Activated naive CD4-positive, alpha-beta T cell (primary cell): ENCODE data around the gene DOK7.
A peak's percentile ranks its signal among the peaks of the same experiment; 100 is the strongest.

Experiments used
- DNase-seq, 4 experiments: peaks; one replicate each; lab custom pipeline; 2025; lab: John Stamatoyannopoulos, UW

DOK7 gene

DNA sequence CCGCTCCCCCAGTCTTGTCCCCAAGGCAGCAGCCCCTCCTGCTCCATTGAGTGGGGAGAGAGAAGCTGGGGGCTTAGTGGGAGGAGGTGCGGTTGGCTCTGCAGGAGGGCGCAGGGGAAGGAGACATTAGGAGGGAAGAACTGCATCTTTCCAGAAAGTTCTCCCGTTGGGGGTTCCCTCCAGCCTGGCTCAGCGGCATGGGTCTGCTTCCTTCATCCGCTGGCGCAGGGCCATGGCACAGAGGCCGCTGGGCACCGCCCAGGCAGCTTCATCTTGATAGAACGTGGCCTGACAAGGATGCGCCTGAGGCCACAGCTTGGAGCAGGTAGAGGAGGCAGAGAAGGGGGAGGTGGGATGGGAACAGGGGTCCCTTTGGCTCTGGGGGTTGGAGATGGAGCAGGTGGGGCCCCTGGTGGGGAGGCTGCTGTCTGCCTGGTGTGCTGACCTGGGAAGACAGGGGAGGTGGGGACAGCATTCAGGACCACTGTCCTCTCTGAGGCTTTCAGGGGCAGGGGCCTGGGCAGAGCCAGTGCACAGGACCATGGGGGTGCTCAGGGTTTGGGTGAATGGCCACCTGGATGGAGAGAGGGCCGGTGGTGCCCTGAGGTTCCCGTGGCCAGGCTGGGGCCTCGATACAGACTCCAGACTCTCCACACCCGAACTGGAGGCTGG lies 12.1 kb downstream of the DOK7 start:
- no peak for DNase-seq

DNA sequence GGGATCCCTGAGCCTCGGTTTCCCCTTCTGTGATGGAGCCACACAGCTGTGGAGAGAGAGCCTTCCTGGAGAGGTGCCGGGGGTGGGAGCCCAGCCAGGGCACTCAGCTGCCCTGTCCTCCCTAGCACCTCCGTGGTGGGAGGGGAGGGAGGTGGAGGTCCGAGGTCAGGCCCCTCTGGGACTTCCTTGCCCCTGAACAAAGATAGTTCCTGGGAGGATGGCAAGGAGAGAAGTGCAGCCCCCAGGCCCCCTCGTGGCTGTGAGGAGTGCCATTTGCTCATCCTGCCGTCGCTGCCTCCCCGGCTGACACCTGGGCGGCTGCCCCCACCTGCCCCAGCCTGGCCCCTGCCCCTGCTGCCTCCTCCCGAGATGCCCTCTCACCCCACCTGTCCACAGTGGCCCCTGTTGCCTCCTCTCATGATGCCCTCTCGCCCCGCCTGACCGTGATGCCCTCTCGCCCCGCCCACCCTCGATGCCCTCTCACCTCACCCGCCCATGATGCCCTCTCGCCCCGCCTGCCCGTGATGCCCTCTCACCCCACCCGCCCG lies 12.7 kb downstream of the DOK7 start:
- no peak for DNase-seq

DNA sequence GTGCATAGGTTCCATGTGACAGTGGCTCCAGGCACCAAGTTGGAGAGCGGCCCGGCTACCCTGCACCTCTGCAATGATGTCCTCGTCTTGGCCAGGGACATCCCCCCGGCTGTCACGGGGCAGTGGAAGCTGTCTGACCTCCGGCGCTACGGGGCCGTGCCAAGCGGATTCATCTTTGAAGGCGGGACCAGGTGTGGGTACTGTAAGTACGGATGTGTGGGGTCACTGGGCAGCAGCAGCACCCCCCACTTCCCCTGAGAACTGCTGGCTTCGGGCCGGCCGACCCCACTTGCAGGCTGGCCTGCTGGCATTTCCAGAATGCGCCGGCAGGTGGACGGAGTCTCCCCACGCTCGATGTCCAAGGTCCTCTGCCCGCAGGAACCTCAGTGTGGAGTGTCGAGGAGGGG lies 13.2 kb downstream of the DOK7 start:
- DNase-seq = no peak

DNA sequence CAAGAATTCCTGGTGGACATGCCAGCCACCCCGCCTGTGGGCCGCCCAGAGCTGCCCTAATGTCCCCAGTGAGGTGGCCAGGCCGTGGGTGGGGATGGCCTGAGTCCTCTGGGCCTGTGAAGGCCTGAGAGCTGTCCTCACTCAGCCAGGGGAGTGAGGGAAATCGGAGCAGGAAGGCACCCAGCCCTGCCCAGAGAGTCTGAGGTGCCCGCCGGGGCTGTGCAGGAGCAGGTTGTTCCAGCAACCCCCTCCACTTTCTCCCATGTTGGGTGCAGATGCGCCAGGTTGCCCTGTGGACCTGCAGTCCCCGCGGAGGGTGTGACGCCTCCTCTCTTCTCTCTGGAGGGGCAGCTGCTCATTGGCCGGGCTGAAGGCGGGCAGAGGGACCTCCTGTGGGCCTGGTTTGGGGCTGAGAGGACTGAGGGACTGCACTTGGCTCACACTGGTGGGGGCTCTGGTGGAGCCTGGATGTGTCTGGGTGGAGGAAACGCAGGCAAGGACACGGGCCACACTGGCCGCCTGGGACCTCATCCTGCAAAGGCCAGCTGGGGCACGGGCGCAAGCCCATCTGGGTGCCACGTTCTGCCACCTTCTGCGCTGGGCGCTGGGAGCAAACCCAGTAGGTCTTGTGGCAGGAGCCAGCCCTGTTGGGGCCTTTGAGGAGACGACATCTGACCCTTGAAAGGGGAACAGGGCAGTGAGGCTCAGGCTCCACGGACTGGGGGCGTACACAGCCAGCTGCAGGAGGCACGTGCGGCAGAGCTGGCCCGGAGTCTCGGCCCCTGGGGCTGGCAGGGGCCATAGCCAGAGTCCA lies 14.0 kb downstream of the DOK7 start:
- no peak for DNase-seq

DNA sequence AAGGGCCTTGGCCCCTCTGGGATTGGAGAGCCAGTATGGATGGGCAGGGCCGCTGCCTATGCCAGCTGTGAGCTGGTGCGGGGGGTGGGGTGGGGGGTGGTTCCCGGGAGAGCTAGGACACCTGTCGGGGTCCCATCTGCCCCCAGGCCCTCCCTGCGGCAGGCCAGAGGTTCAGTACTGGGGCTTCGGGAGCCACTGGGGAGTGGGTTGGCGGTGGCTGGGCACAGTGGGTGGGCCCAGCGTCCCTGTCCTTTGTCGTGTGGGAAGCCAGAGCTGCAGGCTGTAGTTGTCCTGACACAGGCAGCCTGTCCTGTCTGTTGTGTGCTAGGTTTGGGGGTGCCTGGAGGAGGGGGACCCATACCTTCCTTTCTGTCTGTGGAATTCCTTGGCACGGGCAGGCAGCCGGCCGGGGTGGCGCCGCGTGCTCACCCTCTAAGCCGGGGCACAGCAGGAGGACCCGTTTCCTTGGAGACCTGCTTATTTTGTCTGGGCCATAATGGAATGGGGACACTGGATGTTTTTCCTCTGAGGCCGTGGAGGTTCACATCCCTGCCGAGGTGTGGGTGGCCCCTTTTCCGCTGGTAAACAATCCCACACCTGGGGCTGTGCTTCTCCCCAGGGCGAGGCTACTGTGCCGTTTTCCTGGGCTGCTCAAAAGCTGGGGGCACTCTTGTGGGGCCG lies 14.8 kb downstream of the DOK7 start:
- DNase-seq = no peak

DNA sequence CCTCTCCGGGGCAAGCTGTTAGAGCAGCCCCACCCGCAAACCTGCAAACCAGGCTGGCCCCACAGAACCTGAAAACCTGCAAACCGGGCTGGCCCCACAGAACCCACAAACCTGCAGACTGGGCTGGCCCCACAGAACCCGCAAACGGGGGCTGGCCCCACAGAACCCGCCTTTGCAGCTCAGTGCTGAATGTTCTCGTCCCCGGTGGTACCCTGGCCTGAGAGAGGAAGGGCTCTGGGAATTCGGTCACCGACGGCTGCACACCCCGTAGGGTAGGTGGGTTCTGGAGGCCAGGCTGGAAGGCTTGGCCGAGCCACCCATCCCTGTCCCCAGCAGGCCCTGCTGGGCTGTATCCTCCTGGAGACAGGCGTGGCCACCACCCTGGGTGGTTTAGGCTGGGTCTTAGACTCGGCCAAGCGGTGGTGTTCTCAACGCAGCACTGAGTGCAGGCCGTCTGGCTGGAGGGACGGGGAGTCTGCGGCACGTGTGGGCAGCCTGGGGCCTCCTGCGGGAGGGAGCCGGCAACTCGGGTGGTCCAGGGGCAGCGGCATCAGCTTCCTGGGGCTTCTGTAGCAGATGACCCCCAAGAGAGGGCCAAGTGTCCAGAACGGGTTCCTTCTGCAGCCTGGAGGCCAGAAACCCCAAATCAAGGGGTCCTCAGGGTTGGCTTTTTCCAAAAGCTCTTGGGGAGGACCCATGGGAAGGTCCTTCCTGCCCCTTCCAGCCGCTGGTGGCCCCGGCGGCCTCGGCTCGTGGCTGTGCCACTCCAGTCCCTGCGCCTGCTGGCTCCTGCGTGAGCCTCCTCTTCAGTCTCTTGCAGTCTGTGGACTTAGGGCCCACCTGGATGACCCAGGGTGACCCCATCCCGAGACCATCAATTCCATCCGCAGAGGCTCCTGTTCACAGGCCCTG lies 15.6 kb downstream of the DOK7 start:
- DNase-seq = no peak

DNA sequence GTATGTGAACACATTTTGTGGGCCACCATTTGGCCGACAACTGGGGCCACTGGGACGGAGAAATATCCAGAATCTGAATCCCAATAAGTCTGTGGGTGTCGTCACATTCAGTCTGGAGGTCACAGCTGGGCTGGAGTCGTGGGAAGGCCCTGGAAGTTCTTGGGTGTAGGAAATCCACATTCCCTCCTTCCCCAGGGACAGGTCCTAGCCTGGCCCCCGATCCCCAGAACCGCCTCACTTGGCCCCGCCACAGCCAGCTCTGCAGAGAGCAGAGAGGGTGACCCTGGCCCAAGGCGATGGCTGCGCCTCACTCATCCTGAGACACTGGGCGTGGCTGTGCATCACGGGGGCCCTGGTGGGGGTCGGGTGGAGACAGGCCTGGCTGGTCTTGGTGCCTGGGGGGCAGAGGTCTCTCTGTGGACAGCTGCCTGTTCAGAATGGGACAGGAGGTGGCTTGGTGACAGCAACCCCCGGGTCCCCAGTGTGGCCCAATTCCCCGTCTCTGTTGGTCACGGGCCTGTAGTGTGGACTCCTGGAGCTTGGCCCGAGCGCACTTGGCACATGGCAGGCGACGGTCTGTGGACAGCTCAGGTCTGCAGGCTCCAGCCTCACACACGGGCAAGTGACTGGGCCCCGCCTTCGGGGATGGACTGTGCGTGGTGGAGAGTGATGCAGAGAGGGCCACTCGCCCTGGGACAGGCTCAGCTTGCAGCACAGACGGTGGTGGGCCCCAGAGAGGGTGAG lies 16.4 kb downstream of the DOK7 start:
- no peak for DNase-seq

DNA sequence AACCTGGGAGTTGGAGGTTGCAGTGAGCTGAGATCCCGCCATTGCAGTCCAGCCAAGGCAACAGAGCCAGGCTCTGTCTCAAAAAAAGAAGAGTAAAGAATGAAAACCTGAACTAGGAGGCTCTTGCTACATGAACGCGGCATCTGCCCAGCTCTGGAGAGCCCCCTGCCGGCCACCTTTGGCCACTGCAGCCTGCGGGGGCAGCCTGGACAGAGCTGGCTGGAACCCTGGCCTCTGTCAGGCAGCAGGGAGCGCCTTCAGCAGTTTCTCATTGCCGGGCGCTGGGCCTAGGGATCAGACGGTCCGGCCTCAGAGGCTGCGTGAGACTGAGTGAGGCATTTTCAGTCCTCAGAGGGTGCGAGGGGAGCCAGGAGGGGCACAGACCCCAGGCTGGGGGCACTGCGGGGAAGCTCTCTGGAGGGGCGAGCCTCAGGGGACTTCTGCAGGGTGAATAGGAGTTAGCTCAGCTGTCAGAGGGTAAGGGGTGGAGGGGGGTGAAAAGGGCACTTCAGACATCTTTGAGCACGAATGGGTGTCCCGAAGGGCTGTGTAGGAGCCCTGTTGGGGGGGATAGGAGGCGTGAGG lies 17.5 kb downstream of the DOK7 start:
- peak; percentile 30 to 70 (median 64) for DNase-seq

DNA sequence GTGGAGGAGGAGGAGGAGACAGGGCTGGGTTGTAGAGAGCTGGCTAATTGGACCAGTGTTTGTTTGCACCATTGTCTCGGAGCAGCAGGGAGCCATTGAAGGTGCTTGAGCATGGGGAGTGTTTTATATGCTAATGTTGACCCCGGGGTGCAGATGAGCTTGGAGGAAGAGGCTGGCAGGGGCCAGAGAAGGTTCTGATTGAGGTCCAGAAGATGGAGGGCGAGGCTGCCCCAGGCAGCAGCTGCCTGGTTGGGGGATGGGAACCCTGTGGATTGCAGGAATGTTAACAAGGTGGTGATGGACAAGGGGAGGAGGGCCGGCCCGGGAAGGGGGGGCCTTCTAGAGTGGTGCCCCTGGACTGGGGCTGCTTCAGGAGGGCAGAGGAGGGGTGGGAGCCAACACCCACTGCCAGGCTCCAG lies 18.0 kb downstream of the DOK7 start:
- DNase-seq = no peak

DNA sequence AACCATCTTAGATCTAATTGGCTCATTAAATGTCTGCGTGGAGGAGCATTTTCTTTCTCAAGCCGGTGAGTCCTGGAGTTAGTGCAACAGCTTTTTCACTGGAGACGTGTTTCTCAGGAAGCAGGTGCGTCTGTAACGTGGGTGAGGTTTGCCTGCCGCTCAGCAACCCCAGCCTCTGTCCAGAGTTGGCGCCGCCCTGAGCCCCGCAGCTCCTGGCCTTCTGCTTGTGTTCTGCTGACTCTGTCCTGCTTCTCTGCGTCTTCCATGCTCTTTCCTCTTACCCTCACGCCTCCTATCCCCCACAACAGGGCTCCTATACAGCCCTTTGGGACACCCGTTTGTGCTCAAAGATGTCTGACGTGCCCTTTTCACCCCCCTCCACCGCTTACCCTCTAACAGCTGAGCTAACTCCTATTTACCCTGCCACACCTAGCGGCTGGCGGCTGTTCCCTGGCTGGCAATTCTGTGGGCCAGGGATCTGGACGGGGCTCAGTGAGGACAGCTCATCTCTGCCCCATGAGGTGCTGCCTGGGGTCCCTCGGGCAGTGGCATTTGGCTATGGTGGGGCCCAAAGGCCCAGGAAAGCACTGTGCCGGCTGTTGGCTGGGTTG lies 18.8 kb downstream of the DOK7 start:
- DNase-seq = no peak

DNA sequence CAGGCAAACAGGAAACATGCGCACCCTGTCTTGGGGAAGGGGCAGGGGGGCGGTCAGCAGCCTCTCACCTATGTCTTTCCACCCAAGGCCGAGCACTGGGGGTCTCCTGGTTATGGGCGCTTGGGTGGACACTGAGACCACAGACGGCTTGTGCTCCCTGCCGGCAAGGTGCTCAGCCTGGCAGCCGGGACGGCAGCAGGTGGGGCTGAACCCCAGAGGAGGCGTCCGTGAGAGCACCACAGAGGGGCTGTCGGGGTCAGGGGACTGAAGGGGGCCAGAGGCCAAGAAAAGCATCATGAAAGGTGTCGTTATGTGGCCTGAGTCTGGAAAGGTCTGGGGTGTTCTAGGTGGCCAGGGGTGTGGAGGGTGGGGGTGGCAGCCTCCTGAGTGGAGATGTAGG lies 19.6 kb downstream of the DOK7 start:
- DNase-seq = no peak

DNA sequence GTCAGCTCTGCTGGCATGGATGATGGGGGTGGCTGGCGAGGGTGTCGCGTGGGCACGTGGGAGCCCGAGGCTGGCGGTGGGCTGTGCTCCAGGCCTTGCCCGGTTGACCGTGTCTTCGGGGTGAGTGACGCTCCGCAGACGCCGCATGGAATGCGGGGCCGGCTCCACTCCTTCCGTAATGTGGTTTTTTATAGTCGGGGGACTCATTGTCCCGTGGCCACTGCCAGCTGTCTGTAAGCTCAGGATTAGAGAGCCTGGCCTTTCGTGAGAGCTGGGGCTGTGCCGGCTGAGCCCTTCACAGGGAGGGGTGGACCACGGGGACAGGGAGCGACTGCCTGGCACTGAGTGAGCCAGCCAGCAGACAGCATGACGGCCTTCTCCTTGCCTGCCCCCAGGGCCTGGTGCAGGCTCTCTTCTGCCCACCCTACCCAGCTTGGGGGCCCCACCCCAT lies 20.4 kb downstream of the DOK7 start:
- DNase-seq = no peak

DNA sequence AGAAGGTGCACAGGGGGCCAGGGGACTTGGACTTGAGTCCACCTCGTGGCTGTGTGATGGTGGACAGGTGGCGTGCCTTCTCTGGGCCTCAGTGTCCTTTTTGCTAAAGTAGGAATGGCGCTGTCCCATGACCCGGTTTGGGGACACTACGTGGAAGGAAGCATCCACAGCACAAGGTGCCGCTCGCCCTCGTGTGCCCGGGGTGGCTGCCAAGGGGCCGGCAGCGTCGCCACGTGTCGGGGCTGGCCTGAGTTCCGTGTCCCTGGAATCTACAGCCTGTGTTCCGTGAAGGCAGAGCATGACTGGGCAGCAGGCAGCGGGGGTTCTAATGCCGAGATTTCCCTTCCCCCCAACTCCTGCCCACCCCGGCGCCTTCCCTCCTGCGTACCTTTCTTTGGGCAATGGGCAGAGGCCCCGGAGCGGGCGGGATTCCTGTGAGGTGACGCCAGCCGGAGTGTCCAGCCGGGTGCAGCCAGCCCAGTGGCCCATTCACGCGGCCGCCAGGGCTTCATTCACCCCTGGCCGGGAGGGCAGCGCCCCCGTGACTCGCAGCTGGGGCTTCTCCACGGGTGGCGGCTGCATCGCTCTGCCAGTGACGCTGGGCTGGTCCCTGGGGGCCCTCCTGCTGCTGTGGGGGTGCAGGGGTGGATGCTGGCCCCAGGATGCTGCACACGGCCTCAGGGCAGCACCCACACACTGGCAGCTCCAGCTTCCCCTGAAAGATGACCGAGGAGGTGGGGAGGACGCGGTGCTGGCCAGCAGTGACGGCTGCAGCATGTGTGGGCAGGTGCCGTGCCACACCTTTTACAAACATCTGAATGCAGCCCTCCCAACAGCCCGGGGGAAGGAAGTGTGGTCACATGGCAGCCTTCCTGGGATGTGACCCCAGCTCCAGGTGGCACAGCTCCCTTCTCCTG lies 21.2 kb downstream of the DOK7 start:
- no peak for DNase-seq

DNA sequence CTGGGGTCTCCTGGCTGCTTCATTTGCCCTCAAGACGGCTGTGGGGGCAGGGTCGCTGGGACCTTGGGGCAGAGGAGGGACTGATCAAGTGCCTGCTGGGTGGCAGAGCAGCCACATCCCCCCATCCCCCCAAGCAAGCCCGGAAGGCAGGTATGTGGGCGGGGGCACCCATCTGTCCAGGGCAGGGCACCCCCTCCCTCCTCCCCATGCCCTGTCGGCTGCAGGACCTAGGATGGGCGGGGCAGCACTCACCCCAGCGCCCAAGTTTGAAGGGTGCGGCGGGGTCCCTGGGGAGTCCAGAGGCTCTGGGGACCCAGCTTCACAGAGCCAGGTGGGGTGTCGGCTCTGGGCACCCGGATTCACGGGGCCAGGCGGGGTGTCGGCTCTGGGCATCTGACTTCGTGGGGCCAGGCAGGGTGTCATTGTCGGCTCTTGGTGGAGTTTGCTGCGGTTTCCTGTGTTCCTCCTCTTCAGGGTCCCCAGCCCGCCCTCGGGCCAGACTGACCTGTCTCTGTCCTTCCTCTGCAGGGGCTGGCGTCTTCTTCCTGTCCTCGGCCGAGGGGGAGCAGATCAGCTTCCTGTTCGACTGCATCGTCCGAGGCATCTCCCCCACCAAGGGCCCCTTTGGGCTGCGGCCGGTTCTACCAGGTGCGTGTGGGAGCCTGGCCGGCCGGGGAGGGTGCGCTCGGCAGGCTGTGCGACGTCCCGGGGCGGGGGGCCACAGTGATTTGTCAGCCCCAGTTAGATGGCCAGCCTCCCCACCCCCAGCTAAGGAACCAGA lies 22.1 kb downstream of the DOK7 start:
- DNase-seq = no peak

DNA sequence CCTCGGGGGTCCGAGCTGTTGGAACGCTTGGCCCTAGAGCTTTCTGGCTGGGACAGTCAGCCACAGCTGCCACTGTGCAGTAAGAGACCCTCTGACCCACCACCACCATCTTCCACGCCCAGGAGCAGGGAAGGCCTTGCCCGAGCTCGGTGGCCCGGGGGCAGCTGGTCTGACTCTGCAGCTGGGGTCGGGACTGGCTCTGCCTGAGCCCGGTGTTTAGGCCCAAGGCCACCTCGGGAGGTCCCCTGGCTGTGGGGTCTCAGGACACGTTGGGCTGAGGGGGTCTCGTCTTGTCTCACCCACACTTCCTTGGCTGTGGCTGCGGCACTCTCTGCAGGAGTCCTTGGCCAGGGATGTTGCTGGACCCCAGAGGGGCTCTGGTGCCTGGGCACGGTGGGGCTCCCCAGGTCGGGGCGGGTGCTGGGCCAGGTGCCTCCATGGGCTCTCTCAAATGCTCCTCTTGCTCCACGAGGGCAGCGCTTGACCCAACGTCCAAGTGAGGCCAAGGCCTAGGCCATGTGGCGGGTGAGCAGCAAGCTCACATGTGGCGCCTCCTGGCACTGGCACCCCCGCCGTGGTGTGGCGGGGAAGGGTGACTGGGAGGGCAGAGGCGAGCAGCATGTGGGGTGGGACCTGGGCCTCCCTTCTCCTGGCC lies 22.9 kb downstream of the DOK7 start:
- no peak for DNase-seq

DNA sequence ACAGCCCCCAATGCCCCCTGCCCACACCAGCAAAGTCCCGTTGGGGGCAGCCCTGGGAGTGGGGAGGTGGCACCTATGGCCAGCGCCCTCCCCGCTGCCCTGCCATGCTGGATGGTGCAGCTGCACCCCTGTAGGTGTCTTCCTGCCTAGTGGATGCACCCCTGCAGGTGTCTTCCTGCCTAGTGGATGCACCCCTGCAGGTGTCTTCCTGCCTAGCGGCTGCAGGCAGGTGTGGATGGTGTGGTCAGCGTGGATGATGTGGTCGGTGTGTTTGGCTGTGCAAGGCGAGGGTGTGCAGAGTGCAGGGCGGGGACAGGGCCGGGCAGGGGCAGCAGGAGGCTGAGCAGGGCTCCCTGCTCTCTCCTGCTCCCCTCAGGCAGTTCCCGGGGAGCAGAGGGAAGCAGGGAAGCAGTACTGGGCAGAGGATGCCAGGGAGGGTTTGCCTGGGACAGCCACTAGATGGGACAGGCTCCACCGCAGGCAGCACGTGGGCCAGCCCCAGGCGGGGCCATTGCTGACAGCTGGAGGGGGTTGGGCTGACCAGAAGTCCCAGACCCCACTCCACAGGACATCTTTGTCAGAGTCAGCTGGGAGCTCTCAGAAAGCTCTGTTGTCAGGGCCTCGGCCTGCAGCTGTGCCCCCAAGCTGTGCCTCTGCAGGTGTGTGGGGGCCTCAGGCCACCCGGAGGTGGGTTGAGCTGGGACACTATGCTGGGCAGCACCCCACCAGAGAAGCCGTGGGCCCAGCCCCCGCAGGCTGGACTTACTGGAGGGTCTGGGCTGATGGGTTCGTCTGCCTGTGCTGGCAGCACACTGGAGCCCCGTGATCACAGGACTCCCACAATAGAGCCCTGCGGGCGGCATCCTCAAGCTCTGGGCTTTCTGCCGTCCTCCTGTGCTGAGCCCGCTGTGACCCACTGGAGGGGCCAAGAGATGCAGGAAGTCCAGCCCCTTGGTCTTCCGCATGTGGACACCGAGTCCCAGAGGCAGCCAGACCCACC lies 23.7 kb downstream of the DOK7 start:
- DNase-seq = no peak
